HG03135 (cell line): ENCODE measurements around the gene TNRC6C.
A peak's percentile ranks its signal among the peaks of the same experiment; 100 is the strongest.

Experiments
- ATAC-seq: cut with Tn5 transposase; IDR thresholded peaks from one replicate; pipeline ENCODE4 v1.9.1; 2021; ENCODE audit warnings: mild to moderate bottlenecking, moderate library complexity; ENCODE audit not compliant: unreplicated experiment

Gene TNRC6C, protein sequence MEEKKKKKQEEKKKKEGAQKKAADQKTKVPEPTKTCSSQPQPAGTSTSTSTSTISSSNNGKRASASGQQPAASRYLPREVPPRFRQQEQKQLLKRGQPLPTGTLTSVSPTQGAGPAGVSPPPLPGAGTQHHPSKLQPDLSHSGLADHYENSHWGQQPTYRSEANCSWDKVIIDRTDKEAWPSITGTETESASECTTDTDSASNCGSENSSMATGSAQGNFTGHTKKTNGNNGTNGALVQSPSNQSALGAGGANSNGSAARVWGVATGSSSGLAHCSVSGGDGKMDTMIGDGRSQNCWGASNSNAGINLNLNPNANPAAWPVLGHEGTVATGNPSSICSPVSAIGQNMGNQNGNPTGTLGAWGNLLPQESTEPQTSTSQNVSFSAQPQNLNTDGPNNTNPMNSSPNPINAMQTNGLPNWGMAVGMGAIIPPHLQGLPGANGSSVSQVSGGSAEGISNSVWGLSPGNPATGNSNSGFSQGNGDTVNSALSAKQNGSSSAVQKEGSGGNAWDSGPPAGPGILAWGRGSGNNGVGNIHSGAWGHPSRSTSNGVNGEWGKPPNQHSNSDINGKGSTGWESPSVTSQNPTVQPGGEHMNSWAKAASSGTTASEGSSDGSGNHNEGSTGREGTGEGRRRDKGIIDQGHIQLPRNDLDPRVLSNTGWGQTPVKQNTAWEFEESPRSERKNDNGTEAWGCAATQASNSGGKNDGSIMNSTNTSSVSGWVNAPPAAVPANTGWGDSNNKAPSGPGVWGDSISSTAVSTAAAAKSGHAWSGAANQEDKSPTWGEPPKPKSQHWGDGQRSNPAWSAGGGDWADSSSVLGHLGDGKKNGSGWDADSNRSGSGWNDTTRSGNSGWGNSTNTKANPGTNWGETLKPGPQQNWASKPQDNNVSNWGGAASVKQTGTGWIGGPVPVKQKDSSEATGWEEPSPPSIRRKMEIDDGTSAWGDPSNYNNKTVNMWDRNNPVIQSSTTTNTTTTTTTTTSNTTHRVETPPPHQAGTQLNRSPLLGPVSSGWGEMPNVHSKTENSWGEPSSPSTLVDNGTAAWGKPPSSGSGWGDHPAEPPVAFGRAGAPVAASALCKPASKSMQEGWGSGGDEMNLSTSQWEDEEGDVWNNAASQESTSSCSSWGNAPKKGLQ (N-terminal part only)

DNA sequence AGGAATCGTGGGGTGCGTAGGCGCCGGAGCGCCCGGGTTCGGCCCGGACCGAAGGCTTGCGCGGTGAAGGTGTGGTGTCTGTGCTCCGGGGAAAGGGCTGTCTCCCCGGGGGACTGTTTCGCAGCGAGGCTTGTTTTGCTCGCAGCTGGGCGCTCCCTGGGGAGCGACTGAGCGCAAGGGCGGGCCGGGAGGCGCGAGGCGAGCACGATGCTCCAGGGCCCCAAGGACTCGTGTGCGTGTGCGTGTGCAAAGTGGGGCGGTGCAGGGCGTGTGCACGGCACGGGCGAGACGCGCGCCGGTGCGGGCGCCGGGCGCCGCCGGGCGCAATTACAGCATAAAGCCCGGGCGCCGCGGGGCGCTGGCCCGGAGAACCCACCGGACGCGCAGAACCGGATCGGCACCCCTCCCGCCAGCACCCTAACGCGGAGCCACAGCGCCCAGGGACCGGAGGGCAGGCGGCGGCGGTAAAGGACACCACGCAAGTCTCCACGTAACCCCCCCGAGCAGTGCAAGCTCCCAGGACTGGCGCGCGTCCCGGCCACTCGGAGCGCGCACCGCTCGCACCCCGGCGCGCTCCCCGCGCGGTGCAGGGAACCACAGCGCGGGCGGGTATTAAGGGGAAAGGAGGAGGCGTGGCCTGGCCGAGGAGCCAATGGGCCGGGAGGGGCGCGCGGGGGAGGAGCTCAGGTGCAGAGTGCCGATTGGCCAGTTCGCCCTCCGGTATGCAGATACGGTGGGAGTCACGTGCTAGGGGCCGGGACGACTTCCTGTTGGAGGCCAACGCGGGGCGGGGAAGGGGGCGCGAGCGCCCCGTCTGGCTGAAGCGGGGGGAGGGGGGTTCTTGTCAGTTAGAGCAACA is at the start of gene TNRC6C:
TNRC6C (plus strand) TSS at position 847 of the 859 bp plus-strand sequence. CDS start 45,504 bp downstream, outside the sequence.
- peak; percentile 83 for ATAC-seq

DNA sequence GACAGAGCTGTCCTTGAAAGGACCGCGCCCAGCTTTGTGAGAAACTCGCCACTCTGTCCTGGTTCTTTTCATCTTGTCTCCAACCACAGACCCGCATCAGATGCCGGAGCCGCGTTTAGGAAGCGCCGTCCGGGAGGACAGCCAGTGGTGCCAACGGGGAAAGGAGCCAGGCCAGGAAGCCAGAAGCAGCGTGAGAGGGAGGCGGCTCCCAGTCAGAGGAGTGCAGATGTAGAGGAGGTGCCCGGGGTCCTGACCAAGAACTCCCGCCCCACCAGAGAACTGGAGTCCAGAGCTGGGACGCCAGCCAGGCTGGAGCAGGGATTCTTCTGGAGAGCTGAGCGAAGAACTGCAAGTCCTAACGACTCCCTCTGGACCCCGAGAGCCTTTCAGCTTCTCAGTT is 49.3 kb upstream of the TNRC6C start:
- ATAC-seq, result no peak

DNA sequence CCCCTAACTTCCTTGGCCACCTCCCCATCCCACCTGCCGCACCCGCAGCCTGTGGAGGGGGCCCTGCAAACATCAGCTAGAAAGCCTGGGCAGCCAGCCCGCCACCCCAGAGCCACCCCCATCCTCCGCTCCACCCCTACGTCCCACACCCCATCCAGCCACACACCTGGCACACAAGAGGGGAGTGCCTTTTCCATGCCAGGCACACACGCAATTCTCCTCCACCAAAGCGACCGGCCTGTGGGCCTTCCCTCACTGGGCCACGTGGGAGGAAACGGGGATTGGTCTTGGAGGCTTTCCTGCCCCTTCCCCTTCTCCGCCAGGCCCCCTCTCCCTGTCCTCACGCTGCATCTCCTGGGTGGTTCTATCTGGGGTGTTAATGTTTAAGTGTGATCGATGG is 48.7 kb upstream of the TNRC6C start:
- ATAC-seq, result no peak

DNA sequence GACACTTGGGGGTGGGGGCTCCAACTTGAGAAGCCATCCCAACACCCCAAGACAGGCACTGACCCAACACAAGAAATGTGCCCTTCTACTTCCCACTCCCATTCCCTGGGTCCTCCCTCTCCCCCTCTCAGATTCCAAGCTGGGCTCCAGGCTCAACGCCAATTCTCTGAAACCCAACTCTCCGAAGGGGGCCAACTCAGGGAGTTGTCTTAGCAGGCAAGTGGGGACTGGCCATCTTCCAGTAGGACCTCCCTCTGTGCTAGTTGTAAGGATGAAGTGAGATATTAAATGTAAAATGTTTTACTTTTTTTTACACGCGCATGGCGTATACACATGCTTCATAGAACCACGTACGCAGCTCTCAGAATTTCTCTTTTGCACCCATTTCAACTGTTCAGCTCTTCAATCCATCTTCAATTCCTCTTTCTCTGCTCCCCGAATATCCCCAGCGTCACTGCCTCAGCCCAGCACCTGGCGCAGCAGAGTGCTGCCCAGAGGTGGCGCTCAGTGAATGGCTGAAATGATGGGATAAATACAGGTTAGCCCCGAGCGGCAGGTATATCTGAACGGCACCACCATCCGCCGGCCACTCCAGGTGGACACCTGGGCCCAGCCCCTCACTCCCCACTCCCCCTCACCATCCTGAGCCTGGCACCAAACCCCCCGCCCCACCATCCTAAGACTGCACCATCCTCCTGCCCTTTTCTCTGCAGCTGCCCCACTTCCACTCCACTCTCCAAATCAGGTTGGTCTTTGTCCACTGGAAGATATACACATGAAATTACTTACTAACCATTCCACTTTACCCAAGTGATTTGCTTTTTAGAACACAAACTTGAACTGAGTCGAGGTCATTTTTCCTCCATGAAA is 43.9 kb upstream of the TNRC6C start:
- no peak for ATAC-seq

DNA sequence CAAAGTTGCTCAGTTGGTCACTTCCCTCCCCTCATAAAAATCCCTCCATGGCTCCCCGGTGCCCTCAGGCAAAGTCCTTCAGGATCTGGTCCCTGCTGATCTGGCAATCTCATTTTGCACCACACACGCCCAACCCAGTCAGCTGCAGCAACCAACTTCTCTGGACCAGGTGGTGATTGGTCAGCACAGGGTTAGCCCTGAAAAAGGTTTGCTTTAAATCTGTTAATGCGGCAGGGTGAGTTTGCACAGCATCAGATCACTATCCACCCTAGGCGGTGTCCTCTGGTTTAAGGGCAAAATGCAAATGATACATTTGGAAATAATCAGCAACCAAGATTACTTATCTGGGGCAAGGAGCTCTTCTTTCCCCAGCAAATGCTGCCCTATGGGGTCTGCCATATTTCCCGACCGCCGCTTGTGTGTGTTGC is 42.9 kb upstream of the TNRC6C start:
- no peak for ATAC-seq

DNA sequence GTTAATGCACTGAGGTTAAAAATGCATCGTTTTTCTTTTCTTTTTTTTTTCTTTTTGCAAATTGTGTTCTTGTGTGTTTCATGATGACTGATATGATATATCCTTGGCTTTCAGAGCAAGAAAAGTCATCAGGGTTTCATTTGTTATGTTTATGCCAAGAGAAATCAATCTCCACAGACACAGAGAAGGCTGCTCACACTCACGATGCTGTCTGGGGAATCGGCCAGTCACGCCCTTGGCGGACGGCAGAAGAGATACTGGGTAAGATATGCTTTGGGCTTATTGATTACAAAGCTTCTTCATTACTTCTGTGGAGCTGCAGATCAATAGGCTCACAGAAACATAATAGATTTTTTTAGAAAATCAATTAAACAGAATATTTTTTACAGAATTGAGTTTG is 42.2 kb upstream of the TNRC6C start:
- ATAC-seq, result no peak

DNA sequence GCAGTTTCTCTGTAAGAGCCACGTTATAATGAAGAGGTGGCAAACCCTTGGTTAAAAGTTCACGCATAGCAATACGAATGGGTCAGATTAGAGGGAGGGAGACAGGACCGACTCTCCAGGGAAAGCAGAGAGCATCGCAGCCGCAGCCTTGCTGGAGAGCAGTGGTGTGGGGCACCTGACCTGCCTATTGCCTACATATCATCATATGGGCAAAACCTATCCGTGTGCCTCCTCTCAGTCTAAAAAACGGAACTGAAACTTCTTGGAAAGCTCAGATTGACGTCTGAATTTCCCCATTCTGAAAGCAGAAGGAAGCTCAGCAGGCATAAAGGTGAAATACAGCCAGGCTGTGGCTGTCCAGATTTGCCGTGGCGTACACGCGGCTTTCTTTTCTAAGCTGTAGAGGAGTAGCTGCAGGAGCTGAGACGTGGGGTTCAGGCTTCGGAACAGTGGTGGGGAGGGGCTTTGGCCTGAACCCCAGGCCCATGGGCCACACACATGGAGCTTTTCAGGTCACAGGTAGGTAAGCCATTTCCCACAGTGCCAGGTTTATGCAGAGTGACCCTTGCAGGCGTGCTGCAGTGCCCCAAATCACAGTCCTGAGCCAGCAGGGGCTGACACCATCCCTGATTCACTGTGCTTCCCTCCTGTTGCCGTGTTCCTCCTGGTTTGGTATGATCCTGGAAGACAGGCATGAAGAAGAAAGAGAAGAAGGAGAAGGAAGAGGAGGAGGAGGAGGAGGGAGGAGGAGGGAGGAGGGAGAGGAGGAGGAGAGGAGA is 41.6 kb upstream of the TNRC6C start:
- no peak for ATAC-seq

DNA sequence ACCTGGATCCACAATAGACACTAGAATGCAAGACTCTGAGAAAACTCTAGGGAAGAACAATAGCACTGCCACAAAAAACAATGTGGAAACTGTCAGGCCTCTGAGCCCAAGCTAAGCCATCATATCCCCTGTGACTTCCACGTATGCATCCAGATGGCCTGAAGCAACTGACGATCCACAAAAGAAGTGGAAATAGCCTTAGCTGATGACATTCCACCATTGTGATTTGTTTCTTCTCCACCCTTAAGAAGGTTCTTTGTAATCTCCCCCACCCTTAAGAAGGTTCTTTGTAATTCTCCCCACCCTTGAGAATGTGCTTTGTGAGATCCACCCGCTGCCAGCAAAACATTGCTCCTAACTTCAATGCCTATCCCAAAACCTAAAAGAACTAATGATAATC is 39.2 kb upstream of the TNRC6C start:
- ATAC-seq, result no peak

DNA sequence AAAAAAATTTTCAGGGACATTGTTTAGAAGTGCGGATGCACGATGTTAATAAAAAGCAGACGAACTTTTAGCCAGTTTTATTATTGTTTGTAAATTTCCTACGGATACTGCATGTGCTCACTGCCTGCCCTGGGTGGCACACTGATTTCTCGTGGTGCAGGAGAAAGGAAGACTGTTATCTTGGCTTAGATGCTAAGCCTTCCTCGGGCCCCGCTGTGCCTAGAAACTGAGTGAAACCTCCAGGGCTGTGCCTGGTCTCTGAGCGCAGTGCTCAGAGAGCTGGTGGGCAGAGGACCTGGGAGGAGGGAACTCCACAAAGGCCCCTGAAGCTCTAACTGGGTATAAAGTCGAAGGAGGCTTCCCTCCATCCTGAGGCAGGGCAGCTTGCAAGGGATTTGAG is 35.4 kb upstream of the TNRC6C start:
- ATAC-seq, result no peak

DNA sequence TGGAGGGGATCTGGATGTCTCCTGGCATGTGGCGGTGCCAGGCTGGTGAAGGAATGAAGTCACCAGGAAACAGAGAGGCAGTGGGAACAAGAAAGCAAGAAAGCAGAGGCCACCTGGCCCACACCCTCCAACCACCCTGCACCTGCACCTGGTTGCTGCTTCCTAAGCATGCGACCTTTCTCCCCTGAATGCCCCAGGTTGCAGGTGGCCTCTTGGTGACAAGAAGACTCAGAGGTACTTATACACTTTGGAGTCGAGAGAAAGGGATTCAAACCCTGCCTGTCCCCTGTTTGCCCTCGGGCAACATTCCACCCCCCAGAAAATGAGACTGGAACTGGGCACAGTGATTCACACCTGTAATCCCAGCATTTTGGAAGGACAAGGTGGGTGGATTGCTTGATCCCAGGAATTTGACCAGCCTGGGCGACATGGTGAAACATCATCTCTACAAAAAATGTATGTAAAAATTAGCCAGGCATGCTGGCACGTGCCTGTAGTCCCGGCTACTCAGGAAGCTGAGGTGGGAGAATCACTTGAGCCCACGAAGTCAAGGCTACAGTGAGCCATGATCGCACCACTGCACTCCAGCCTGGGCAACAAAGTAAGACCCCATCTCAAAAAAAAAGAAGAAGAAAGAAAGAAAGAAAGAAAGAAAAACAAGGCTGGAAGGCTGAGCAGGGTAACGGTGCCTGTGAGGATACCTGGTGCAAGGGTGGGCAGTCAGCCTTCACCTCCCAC is 34.6 kb upstream of the TNRC6C start:
- no peak for ATAC-seq

DNA sequence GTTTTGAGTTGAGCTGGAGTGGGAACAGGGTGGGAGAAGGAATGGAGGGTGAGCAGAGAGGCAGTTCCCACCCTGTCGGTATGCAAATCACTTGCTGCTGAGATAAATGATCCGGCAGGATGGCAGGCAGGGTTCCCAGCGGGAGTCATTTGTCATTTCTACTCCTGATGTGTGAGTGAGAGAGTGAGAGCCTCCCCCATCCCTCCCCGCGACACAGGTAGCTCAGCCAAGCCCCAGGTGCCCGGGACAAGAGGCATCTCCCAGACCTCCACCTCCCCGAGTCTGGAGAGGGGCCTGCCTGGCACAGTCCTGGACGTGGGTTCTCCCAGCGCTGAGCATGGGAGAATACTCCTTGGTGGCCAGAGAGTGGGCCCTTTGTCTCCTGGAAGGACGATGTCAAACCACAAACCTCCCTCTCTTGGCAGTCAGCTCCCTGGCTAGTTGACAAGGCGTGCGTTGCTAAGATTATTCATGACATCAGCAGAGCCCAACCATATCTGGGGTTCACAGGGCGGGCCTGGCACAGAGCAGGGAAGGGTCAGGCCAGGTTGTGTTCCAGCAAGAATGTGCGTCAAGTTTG is 33.7 kb upstream of the TNRC6C start:
- no peak for ATAC-seq

DNA sequence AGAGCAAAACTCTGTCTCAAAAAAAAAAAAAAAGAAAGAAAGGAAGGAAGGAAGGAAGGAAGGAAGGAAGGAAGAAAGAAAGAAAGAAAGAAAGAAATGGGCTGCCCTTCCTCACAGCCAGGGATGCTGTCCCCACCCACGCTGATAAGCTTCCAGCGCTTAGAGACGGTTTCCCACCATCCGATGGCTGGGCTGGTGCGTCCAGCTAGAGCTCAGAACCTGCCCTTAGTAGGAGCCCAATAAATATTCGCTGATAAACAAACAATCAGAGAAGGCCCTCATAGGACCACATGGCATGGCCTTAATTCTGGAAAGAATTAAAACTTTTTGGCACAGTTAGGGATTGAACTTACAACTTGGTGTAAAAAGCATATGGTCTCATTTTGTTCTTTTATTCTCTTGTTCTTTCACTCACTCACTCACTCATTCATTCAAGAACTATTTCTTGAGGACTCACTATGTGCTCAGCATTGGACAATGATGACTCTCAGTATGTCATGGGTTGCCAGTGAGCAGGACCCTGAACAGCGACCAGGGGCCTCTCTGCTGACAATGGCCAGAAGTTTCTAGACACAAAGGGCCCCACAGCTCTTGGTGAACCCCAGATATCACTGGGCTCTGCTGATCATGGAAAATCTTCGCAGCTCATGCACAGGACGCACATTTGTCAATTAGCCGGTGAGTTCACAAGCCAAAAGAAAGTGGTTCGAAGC is 32.5 kb upstream of the TNRC6C start:
- no peak for ATAC-seq

DNA sequence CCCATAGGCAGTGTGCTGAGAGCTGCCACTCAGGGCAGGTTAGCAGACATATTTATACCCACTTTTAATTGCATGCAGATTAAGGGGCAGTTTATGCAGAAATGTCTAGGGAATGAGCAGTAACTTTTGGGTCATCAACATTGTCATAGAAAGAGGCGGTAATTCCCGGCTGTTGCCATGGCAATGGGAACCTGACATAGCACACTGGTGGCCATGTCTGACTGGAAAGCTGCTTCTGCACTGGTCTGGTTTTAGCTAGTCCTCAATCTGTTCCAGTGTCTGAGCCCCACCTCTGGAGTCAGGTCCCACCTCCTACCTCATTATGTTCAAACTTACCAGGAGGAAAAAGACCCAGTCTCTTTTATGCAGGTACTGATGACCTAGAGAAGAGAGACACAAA is 31.5 kb upstream of the TNRC6C start:
- no peak for ATAC-seq

DNA sequence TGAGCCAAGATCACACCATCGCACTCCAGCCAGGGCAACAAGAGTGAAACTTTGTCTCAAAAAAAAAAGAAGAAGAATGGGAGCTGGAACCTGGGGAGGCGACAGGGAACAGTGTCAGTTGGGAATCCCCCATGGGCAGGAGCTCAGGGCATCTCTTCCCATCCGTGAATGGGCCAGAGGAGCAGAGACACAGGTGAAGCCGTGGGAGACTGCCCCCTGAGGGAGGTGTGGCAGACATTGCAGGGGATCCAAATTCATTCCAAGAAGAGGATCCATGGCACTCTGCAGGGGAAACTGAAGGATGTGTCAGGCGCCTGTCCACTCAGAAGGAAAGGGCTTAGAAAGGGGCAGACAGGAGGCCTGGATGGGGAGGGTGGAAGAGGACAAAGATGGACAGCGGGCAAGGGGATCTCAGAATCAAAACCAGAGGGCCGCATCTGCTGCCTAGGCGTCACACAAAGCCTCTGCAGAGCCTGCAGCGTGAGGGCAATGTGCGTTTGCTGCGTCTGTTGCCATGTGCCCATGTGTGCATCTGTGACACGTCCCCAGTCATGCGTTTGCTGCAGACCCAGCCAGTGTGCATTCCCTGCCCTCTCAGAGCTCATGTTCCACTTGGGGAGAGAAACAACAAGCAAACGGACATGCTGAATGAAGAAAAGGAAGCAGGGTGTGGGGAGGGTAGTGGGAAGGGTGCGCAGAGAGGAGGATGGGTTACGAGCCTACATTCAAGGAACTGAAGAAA is 30.6 kb upstream of the TNRC6C start:
- no peak for ATAC-seq

DNA sequence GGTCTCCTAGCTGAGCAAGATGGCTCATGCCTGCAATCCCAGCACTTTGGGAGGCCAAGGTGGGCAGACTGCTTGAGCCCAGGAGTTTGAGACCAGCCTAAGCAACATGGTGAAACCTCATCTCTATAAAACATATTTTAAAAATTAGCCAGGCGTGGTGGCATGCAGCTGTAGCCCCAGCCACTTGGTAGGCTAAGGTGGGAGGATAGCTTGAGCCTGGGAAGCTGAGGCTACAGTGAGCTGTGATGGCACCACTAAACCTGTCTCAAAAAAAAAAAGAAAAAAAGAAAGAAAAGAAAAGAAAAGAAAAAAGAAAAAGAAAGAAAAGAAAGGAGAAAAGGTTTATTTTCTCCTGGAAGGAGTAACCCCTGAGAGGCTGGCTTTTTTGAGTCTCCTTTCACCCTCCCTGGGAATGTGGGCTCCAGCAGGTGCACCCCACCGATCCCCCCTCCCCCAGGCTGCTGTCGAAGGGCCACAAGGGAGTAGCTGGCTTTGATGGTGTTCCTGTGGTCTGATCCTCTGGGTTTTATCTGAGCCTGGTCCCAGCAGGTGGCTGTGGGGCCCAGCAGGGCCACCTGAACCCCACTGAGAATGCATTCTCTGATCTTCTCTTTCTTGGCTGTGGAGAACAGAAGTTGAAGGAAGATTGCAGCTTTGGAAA is 29.9 kb upstream of the TNRC6C start:
- no peak for ATAC-seq

DNA sequence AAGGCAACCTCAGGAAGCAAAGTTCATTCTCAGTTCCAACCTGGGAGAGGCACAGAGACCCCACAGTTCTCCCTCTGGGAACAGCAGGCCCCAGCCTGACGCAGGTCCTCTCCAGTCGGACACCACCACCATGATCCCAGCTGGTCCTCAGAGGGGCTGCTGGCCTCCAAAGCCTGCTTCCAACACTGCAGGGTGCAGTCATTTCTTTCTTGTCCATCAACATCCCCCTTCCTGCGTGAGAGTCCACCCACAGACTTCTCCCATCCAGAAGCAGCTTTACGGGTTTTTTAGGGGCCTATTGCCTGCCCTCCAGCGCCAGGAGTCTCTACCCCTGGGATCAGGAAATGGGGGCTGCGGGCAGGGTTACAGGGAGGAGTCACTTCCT is 29.3 kb upstream of the TNRC6C start:
- ATAC-seq, result no peak
